NOMO-1 (cell line): Measurements from ENCODE around the gene PDE2A.
"Not testable (repeated sequence)": the region's sequence is repeated elsewhere in the genome, so short reads cannot be mapped to it uniquely, and the experiment has no call there.

Experiments
- DNase-seq, 2 experiments: peaks; one replicate each; lab custom pipeline; 2025; ENCODE audit not compliant: unreplicated experiment in 2 of 2; lab: John Stamatoyannopoulos, UW

PDE2A gene

DNA sequence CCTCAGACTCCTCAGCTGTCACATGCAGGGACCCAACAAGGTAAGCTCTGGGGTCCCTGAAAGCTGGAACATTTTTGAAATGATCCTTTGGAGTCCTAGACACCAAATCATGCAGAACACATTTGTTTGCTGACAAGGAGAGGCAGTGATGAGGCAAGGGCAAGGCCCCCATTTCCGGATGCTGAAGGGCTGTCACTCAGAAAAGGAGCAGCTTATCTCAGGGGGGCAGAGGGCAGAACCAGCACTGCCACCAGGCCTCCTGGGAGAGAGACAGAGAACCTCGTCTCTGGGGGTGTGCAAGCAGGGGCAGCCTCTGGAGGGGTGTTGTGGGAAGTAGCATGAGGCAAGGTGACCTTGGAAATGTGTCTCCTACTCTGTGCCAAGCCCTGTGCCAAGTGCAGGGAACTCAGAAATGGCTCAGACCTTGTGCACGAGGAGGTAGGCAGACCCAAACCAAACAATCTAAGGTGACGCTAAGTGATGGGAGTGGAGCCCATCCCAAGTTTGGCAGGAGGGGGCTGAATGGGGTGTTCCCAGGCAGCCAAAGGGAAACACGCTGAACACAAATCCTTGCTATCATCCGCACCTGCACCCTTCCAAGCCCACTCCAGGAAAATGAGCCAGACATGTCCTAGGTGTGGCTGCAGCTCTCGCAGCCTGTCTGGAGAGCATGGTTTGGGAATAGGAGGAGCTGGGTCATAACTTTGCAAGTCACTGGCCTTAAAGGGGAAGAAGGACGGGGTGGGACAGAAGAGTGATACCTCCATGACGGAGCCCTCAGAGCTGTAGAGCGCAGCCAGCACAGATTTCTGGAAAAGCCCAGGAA, 94.2 kb downstream of the PDE2A start:
- no peak for DNase-seq

DNA sequence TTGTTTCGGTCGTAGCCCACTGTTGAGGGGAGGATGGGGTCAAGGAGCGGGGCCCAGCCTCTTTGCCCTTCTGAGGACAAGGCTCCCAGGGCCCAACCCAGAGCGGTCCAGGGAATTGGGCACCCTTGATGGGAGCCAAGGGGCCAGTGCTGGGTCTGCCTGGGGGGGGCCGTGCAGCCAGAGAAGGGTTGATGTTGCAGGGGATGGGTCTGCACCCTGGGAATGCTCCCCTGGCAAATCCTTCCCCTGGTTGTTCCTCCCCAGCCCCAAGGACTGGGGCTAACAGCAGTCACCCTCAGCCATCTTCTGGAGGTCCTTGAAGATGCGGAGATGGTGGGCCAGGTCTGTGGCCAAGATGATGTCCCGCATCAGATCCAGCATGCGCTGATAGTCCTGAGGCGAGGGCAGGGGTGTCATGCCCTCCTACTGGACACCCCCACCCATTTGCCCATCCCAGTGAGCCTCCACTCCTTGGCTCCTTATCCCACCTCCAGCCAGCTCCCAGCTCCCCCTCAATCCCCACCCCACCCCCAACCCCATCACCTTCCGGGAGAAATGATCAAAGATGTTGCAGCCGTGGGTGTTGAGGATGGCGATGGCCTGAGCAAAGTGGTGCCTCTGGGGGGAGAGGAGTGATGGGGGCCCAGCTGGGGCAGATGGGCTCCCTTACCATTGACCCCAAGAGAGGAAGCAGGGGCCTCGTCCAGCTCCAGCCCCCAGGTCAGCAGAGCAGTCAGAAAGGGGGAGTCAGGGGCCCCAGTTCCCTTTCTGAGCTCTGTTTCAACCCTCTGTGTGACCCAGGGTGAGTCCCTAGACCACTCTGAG, 95.0 kb downstream of the PDE2A start:
- no peak for DNase-seq

- no peak for DNase-seq
Measured at GRCh38 chr11:72578566-72578965, 95.7 kb downstream of the PDE2A start.

DNA sequence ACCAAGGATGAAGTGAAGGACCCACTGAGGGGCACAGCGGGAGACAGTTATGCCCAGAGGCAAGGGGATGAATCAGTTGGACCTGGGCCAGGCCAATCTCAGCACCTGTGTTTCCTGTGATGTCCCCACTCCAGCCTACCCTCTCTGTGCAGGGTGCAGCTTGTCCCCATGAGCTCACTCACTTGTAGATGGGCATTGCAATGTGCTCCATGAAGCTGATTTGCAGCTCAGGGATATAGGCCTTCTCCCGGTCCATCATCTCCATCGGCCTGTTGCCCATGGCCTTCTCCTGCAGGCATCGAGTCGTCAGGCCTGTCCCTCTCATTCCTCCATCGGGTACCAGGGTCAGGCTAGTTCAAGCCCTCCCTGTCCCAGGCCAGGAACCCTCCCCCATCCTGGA, 96.2 kb downstream of the PDE2A start:
- DNase-seq = no peak

DNA sequence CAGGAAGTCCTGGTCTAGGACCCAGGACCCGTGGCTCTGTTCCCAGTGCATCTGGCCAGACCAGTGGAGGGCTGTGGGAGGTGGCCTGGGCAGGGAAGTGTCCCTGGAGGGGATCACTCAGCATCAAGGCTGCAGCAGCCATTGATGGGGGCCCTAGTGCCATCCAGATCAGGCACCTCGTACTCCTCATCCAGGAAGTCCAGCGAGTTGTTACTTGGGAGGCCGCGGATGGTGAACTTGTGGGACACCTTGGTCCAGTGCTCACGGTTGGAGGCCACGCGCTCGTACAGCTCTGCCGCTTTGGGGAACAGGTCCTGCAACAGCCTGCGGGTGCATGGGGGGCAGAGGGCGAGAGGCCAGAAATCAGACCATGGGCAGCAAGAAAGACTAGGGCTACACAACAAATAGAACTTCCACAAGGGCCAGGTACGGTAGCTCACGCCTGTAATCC, 96.9 kb downstream of the PDE2A start:
- DNase-seq = no peak

GRCh38 chr11:72576661-72577060, 97.6 kb downstream of the PDE2A start:
- DNase-seq = no peak

DNA sequence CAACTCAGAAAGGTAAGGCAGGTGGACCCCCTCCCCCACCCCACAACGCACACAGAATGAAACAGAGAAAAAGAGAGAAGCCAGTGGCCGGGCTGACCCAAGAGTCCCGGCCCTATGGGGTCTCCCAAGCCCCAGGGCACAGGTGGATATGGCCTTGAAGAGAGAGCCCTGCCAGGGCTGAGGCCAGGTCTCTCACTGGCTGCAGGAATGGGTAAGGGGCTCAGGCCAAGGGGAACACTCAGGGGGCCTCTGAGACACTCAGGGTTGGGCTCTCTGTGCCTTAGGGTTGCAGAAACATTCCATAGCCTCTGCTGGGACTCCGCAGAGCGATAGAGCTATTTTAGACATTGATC, 98.0 kb downstream of the PDE2A start:
- DNase-seq = no peak

- DNase-seq = no peak
Measured at GRCh38 chr11:72575533-72576242, 98.5 kb downstream of the PDE2A start.

DNA sequence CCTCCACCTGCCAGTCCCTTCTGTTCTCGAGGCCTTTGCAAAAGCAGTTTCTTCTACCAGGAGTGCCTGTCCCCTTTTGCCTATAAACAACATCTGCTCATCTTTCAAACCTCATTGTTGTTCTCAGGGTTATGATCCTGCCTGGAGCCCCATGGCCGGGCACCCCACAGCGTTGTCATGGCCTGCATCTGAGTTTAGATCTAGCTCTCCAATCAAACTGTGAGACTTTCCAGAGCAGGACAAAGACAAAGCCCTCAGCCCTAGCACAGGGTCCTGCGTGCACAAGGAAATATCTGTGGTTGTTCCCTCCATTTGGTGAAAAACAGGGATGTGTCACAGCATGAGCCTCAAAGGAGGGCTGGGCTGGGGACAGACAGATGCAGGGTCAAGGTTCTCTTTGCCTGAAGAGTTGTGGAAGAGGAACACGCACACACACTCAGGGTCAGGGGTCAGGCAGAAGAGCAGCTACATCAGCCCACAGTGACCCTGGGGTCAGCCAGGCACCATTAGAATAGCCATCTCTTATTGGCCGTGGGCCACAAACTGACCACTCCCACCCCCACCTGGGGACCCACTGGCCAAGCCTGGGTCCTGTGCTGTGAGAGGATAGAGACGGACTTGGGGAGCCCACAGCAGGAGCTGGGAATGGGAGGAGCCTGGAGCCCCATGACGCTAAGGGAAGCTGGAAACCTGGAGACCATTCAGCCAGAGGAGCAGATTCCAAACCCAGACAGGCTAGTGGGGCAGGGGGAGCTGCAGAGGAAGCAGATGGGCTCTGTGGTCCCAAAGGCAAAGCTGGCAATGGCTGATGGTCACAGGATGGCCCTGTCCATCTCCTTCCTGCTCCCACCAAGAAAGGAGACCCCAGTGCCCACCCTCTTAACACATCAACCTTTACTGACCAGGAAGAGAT, 99.4 kb downstream of the PDE2A start:
- no peak for DNase-seq

DNA sequence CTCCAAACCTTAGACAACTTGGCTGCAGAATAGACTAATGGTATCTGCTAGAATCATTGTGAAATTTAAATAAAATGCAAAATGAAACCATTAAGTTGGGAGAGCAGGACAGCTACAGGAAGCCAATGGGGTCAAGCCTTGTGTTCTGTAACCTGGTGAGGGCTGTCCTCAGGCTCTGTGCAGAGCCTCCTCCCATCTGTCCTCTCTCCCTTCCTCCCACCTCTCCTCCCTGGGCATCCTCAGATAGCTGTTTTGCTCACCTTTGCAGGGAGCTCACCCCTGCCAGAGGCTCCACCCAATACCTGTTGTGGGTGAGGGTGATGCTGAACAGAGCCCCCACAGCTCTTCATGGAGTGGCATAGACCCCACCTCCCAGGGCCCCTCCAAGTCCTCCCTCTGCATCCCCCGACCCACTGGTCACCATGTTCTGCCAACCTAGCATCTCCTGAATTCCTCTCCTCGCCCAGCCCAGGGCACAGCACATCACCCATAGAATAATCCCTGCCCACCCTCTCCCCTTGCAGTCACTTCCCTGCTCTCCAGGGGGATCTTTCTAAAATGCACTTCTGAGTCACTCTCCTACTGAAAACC, 100.3 kb downstream of the PDE2A start:
- DNase-seq = no peak

- DNase-seq = no peak
Measured at GRCh38 chr11:72573072-72573854, 101.0 kb downstream of the PDE2A start.

- not testable (repeated sequence) for DNase-seq
Measured at GRCh38 chr11:72572540-72572939, 101.7 kb downstream of the PDE2A start.

GRCh38 chr11:72570893-72571661, 103.1 kb downstream of the PDE2A start:
- DNase-seq = no peak

- DNase-seq = no peak
Measured at GRCh38 chr11:72569966-72570892, 104.0 kb downstream of the PDE2A start.

GRCh38 chr11:72568861-72569260, 105.4 kb downstream of the PDE2A start:
- no peak for DNase-seq

DNA sequence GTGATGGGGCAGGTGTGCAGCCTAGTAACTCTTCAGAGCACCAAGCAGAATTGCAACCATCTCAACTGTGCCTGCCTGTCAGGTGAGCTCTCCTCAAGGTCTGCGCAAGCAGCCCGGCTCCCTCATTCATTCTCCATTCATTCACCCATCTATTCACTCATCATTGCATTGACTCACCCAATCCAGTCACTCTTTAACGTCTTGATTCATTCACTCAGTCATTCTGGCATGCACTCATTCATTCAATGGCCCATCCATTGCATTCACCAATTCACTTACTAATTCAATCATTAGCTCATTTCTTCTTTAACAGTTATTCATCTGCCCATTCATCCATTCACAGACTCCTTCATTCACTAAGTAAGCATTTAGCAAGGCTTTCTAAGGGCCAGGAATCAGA, 111.8 kb downstream of the PDE2A start:
- DNase-seq = no peak

DNA sequence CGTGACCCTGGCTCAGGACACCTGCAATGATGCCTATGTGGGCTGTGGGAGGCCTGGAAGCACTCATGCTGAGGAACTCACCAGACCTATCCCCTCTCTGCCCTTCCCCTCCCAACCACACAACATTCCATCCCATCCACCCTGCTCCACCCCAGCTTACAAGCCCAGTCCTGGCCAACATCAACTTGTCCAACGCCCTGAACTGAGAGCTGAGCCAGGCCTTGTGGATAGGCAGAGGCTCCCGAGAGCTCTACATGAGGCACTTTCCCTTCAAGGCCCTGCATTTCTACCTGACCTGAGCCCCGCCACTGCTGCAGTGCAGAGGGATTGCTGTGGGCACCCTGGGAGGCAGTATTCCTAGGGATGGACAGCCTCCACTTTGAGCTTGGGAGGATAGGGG, 112.4 kb downstream of the PDE2A start:
- no peak for DNase-seq
